BJ (cell line): ENCODE data around the gene CXCR5. TPM values are rescaled to one million over a fixed set of nuclear protein-coding genes. Genes with fewer than 3 reads are reported as not detected.

Source experiments
- CTCF ChIA-PET: fragments of 350-600 bp; formaldehyde crosslinking; extraction: SDS; loops from one replicate; lab custom pipeline; 2021; ENCODE audit warnings: antibody characterized with exemption, inconsistent platforms; lab: Yijun Ruan, JAX
- POLR2A ChIA-PET: fragments of 300-600 bp; sonication (Branson Sonifier 250); formaldehyde crosslinking; extraction: SDS; loops from one replicate; lab custom pipeline; 2021; ENCODE audit warnings: antibody characterized with exemption; lab: Charles Lee
- DNase-seq: peaks from one replicate; pipeline ENCODE4 v3.0.0-alpha.2; 2011; ENCODE audit warnings: low read depth
- H3K27me3 ChIP-seq: 2 replicates; pipeline ENCODE4 v1.6.0; 2011; ENCODE audit warnings: low read length; ENCODE audit not compliant: control insufficient read depth, insufficient read depth
- H3K36me3 ChIP-seq: 2 replicates; pipeline ENCODE4 v1.5.1; 2011; ENCODE audit warnings: low read length; ENCODE audit not compliant: control insufficient read depth, insufficient read depth
- H3K4me3 ChIP-seq: 2 replicates; pipeline ENCODE4 v1.5.1; 2011; ENCODE audit warnings: low read depth, mild to moderate bottlenecking, control low read depth, low read length
- polyA plus RNA-seq: library from polyadenylated mRNA; depleted of rRNA; stranded (reverse); fragments of >200 nt; gene quantifications from 2 replicates; pipeline ENCODE4 v1.2.3, GENCODE V29; 2011
- TF ChIP-seq, protein P1 (sequence below): IDR thresholded peaks from 2 replicates; pipeline ENCODE4 v1.5.1; 2011; ENCODE audit warnings: low read depth, mild to moderate bottlenecking, control low read depth, inconsistent platforms, low read length, moderate library complexity; ENCODE audit not compliant: insufficient read depth

CXCR5 gene
- polyA plus RNA-seq, 1 experiment: not detected

DNA sequence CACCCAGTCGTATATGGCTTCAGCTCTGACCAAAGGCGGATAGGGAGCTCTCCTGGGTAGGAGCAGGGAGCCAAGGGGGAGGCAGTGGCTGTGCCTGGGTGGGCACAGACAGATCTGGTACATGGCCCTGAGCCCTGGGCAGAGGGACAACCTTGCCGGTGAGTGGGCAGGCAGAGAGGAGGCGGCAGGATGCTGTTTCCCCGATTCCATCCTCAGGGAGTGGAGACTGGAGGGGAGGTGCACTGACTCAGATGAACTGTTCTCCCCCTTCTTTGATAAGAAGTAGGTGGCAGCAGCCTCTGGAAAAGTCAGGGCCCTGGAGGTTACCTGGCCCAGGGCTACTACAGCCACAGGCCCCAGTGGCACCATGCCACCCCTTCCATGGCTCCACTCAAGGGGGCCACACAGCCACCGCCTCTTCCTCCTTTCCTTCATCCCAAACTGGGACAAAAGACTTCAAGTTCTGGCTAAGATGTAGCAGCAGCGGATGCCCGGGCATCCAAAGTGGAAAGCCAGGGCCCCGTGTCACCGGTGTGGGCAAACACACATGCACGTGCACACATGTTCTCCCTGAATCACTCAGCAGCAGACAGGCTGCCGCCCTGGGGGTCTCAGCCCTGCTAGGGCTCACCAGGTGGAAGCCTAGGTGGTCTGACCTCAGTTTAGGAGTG, 13.4 kb downstream of the CXCR5 start:
- TF ChIP-seq, protein P1, sequence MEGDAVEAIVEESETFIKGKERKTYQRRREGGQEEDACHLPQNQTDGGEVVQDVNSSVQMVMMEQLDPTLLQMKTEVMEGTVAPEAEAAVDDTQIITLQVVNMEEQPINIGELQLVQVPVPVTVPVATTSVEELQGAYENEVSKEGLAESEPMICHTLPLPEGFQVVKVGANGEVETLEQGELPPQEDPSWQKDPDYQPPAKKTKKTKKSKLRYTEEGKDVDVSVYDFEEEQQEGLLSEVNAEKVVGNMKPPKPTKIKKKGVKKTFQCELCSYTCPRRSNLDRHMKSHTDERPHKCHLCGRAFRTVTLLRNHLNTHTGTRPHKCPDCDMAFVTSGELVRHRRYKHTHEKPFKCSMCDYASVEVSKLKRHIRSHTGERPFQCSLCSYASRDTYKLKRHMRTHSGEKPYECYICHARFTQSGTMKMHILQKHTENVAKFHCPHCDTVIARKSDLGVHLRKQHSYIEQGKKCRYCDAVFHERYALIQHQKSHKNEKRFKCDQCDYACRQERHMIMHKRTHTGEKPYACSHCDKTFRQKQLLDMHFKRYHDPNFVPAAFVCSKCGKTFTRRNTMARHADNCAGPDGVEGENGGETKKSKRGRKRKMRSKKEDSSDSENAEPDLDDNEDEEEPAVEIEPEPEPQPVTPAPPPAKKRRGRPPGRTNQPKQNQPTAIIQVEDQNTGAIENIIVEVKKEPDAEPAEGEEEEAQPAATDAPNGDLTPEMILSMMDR: no peak
- Histone ChIP-seq H3K36me3 (peaks cover 39% of the 10 kb centered on the region), H3K4me3 (no peak overlapping the region), H3K27me3 (no peaks in the 10 kb centered on the region)
- CTCF ChIA-PET: interaction anchor here (0.7 to 1.3 kb wide), 2 partner anchors 31 to 207 kb away, joined by 3 read pairs; no protein-coding TSS in a partner anchor
- POLR2A ChIA-PET: no interaction called here
- no peak for DNase-seq

DNA sequence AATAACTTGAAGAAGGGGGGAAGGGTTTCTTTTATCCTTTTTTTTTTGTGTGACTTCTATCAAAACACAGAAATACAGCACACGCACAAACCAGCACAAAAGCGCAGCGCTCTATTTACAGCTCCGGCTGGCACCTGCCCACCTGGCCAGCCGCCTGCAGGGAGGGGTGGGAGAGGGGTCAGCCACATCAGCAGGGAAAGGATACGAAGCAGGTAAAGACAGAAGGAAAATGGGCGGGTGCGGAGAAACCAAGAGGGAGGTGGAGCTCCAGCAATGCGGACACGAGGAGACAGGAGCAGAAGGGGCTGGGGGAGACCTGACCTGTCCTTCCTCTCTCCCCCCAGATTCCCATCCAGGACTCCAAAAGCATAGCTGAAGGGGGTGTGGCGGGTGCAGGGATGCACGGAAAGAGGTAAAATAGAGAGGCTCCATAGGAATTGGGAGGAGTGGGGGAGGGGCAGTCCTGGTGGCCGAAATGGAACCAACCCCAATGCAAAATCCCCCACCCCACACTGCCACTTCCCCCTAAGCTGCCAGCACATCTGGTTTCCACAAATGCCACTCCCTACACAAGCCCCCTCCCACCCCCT, 14.1 kb downstream of the CXCR5 start:
- H3K4me3 ChIP-seq: no peak overlapping the region
- DNase-seq: no peak
- H3K27me3 ChIP-seq: no peaks in the 10 kb centered on the region
- ChIA-PET CTCF (interaction anchor here (1.3 kb wide), 1 partner anchor 30 kb away, joined by 3 read pairs; no protein-coding TSS in a partner anchor), POLR2A (no interaction called here)
- TF ChIP-seq, protein P1: no peak
- H3K36me3 ChIP-seq: peaks cover 45% of the 10 kb centered on the region

DNA sequence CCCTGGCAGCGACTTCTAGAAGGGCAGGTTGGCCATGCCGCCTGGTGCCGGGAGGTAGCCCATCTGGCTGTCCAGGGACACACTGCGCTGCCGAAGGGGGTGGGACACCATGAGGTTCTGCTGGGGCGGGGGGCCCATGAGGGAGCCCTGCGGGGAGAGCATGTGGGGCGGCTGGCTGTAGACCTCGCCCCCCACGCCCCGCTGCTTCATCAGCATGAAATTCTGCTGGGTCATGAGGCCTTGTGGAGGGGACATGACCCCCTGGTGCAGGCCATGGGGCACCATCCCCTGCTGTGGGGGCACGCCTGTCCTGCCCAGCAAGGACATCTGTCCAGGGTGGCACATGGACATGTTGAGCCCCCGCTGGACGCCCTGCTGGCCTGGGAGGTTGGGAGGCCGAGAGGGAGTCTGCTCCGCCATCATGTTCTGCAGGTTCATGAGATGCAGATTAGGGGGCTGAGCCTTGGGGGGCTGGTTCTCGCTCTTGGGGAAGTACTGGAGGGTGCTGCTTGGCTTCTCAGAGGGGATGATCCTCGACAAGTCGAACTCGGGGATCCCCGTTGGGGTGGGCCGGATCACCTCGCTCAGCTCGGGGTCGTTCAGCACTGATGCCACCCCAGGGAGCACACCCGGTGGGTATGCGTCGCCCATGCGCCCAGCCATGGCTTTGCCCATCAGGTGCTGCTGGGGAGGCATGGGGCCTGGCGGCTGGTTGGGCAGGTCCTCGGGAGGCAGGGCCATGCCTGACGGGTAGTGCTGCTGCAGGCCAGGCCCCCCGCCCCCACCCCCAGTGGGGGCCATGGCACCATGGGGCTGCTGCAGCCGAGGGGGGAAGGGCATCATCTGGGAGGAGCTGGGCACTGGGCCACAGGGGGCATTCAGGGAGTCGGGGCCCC, 15.0 kb downstream of the CXCR5 start:
- Histone ChIP-seq H3K27me3 (no peaks in the 10 kb centered on the region), H3K4me3 (no peak overlapping the region), H3K36me3 (peaks cover 49% of the 10 kb centered on the region)
- ChIA-PET CTCF (interaction anchor here (0.8 to 1.3 kb wide), 2 partner anchors 29 to 30 kb away, joined by 3 read pairs; no protein-coding TSS in a partner anchor), POLR2A (no interaction called here)
- no peak for DNase-seq
- TF ChIP-seq, protein P1: no peak

DNA sequence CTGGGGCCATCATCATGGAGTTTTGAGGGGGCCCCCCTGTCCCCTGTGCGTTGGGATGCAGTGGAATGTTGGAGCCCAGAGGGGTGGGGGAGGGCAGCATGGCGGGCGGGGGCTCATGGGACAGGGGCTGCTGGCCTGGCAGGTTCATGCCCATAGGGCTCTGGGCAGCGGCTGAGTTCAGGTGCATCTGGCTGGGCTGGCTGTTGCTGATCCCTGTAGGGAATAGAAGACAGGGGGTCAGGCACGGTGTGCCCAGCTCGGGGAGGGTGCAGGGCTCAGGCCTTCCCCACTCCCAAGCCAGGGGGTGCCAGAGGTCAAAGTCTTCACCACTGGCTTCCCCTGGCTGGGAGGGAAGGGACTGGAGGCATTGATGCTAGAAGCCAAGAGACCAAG, 15.6 kb downstream of the CXCR5 start:
- TF ChIP-seq, protein P1: no peak
- no peak for DNase-seq
- H3K27me3 ChIP-seq: no peaks in the 10 kb centered on the region
- ChIA-PET CTCF (interaction anchor here (0.8 kb wide), 1 partner anchor 28 kb away, joined by 3 read pairs; no protein-coding TSS in a partner anchor), POLR2A (no interaction called here)
- H3K4me3 ChIP-seq: no peak overlapping the region
- H3K36me3 ChIP-seq: peaks cover 51% of the 10 kb centered on the region
